ENCODE measurements around the gene EPHA4.
"Not testable (repeated sequence)": the region's sequence is repeated elsewhere in the genome, so short reads cannot be mapped to it uniquely, and the experiment has no call there.

DNA sequence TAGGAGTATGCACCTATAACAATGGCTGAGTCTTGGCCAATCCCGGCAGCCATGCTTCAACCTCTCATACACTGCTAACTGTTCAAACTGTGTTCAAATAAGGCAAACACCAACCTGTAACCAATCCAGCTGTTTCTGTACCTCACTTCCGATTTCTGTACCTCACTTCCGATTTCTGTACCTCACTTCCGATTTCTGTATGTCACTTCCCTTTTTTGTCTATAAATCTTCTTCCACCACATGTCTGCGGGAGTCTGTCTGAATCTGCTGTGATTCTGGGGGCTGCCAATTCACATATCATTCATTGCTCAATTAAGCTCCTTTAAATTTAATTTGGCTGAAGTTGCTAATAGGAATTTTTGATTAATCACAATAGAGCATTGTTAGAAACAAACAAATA lies 60.8 kb downstream of the EPHA4 start:
- TF ChIP-seq RFX5 (IDR thresholded peaks at IDR 0.05; ENCODE audit: low read length); CTCF (IDR thresholded peaks at IDR 0.05): not testable (repeated sequence)
